GM19324 (cell line): Measurements from ENCODE around the gene FAM156B.
"Not testable (repeated sequence)": the region's sequence is repeated elsewhere in the genome, so short reads cannot be mapped to it uniquely, and the experiment has no call there.

Experiments used
- ATAC-seq: cut with Tn5 transposase; IDR thresholded peaks from one replicate; pipeline ENCODE4 v1.9.1; 2021; ENCODE audit warnings: mild to moderate bottlenecking, moderate library complexity; ENCODE audit not compliant: unreplicated experiment, low FRiP score

The FAM156B gene

GRCh38 chrX:52896855-52897709 lies at the start of gene FAM156B:
TSS of gene FAM156B (plus strand) at chrX:52897330. CDS start at chrX:52907226, 9,896 bp downstream.
- peak; percentile 91 for ATAC-seq

GRCh38 chrX:52852110-52852860 lies 44.8 kb upstream of the FAM156B start:
- ATAC-seq = no peak

GRCh38 chrX:52856991-52857525 lies 40.1 kb upstream of the FAM156B start:
- ATAC-seq = not testable (repeated sequence)

- no peak for ATAC-seq
Observed at GRCh38 chrX:52865343-52865998, 31.7 kb upstream of the FAM156B start.

GRCh38 chrX:52867610-52868348 lies 29.4 kb upstream of the FAM156B start, which contains the start of gene XAGE3:
TSS of gene XAGE3 (minus strand) at chrX:52868083. CDS start at chrX:52867133, 950 bp downstream.
- ATAC-seq = no peak

GRCh38 chrX:52870046-52870445 lies 27.1 kb upstream of the FAM156B start:
- no peak for ATAC-seq

- ATAC-seq = not testable (repeated sequence)
Observed at GRCh38 chrX:52873825-52874224, 23.3 kb upstream of the FAM156B start.

- ATAC-seq = no peak
Observed at GRCh38 chrX:52874661-52875060, 22.5 kb upstream of the FAM156B start.

- ATAC-seq = not testable (repeated sequence)
Observed at GRCh38 chrX:52875436-52875835, 21.7 kb upstream of the FAM156B start.

- not testable (repeated sequence) for ATAC-seq
Observed at GRCh38 chrX:52876386-52876785, 20.7 kb upstream of the FAM156B start.

GRCh38 chrX:52887459-52887858 lies 9.7 kb upstream of the FAM156B start:
- ATAC-seq = not testable (repeated sequence)

- not testable (repeated sequence) for ATAC-seq
Observed at GRCh38 chrX:52888090-52888489, 9.0 kb upstream of the FAM156B start.

- peak; percentile 3 for ATAC-seq
Observed at GRCh38 chrX:52896438-52896837, 692 bp upstream of the FAM156B start.

- not testable (repeated sequence) for ATAC-seq
Observed at GRCh38 chrX:52905531-52905930, 8.4 kb downstream of the FAM156B start.

- ATAC-seq = not testable (repeated sequence)
Observed at GRCh38 chrX:52906072-52906471, 8.9 kb downstream of the FAM156B start.

GRCh38 chrX:52907137-52907536 lies 10.0 kb downstream of the FAM156B start:
- ATAC-seq = not testable (repeated sequence)

GRCh38 chrX:52907900-52908299 lies 10.8 kb downstream of the FAM156B start:
- not testable (repeated sequence) for ATAC-seq

GRCh38 chrX:52909313-52909969 lies 12.3 kb downstream of the FAM156B start:
- not testable (repeated sequence) for ATAC-seq

- not testable (repeated sequence) for ATAC-seq
Observed at GRCh38 chrX:52913681-52914080, 16.6 kb downstream of the FAM156B start.
